DMS79 (cell line): ENCODE data around the gene EXOC2.
"Not testable (repeated sequence)": the region's sequence is repeated elsewhere in the genome, so short reads cannot be mapped to it uniquely, and the experiment has no call there.

ENCODE experiments used
- DNase-seq: peaks from one replicate; lab custom pipeline; 2025; lab: John Stamatoyannopoulos, UW

Gene EXOC2

GRCh38 chr6:579339-579738 is 113.6 kb downstream of the EXOC2 start:
- no peak for DNase-seq

GRCh38 chr6:572596-573265 is 120.2 kb downstream of the EXOC2 start:
- DNase-seq = no peak

- no peak for DNase-seq
Measured at GRCh38 chr6:571892-572291, 121.0 kb downstream of the EXOC2 start.

GRCh38 chr6:570825-571224 is 122.1 kb downstream of the EXOC2 start:
- DNase-seq = no peak

- DNase-seq = no peak
Measured at GRCh38 chr6:568954-569523, 123.9 kb downstream of the EXOC2 start.

GRCh38 chr6:568085-568484 is 124.9 kb downstream of the EXOC2 start:
- DNase-seq = no peak

GRCh38 chr6:563863-564262 is 129.1 kb downstream of the EXOC2 start:
- DNase-seq = no peak

- no peak for DNase-seq
Measured at GRCh38 chr6:562052-562676, 130.8 kb downstream of the EXOC2 start.

GRCh38 chr6:561335-561734 is 131.6 kb downstream of the EXOC2 start:
- not testable (repeated sequence) for DNase-seq

- DNase-seq = no peak
Measured at GRCh38 chr6:558959-559358, 134.0 kb downstream of the EXOC2 start.

- no peak for DNase-seq
Measured at GRCh38 chr6:558089-558488, 134.8 kb downstream of the EXOC2 start.

GRCh38 chr6:551829-552350 is 141.0 kb downstream of the EXOC2 start:
- no peak for DNase-seq

GRCh38 chr6:551405-551804 is 141.5 kb downstream of the EXOC2 start:
- DNase-seq = no peak

GRCh38 chr6:549906-550305 is 143.0 kb downstream of the EXOC2 start:
- no peak for DNase-seq

- DNase-seq = no peak
Measured at GRCh38 chr6:548517-548916, 144.4 kb downstream of the EXOC2 start.

- no peak for DNase-seq
Measured at GRCh38 chr6:548091-548490, 144.8 kb downstream of the EXOC2 start.

GRCh38 chr6:540490-540889 is 152.4 kb downstream of the EXOC2 start:
- no peak for DNase-seq

GRCh38 chr6:537114-537513 is 155.8 kb downstream of the EXOC2 start:
- no peak for DNase-seq

GRCh38 chr6:530425-530824 is 162.5 kb downstream of the EXOC2 start:
- DNase-seq = no peak

- DNase-seq = no peak
Measured at GRCh38 chr6:528989-529388, 163.9 kb downstream of the EXOC2 start.

- DNase-seq = no peak
Measured at GRCh38 chr6:527989-528673, 164.8 kb downstream of the EXOC2 start.

GRCh38 chr6:524803-525202 is 168.1 kb downstream of the EXOC2 start:
- no peak for DNase-seq

GRCh38 chr6:520820-521219 is 172.1 kb downstream of the EXOC2 start:
- no peak for DNase-seq
